OCI-LY7 (cell line): ENCODE data around the gene PNO1. TPM values are rescaled to one million over a fixed set of nuclear protein-coding genes. Genes with fewer than 3 reads are reported as not detected.
"Not testable (repeated sequence)": the region's sequence is repeated elsewhere in the genome, so short reads cannot be mapped to it uniquely, and the experiment has no call there.

Experiments used
- BruUV-seq: library from RNA; stranded (reverse); fragments of 400-500 nt; replicated peaks from 2 replicates; lab custom pipeline; 2021; lab: Mats Ljungman, UMichigan
- CTCF ChIA-PET: fragments of 300-600 bp; sonication (Branson Sonifier 250); formaldehyde crosslinking; loops from one replicate; lab custom pipeline; 2022; ENCODE audit warnings: antibody characterized with exemption; ENCODE audit not compliant: unreplicated experiment; lab: Charles Lee
- POLR2A ChIA-PET: fragments of 300-600 bp; sonication (Branson Sonifier 250); formaldehyde crosslinking; loops from one replicate; lab custom pipeline; 2022; ENCODE audit warnings: antibody characterized with exemption; lab: Charles Lee
- DNase-seq: peaks from one replicate; pipeline ENCODE4 v3.0.0-alpha.2; 2015; ENCODE audit warnings: low spot score
- H2AFZ ChIP-seq: fragments of 200-600 bp; sonication (generic), shearing (Covaris generic); 2 replicates; pipeline ENCODE4 v1.6.1; 2014; ENCODE audit warnings: mild to moderate bottlenecking, antibody characterized with exemption, low read length, moderate library complexity
- H3K27ac ChIP-seq: fragments of 200-600 bp; sonication (generic); 2 replicates; pipeline ENCODE4 v1.5.1; 2014; ENCODE audit warnings: mixed run types, low read depth, mild to moderate bottlenecking, moderate library complexity, low read length, inconsistent platforms; ENCODE audit not compliant: poor library complexity, severe bottlenecking
- H3K36me3 ChIP-seq: fragments of 200-600 bp; sonication (generic); 2 replicates; pipeline ENCODE4 v1.6.1; 2014; ENCODE audit warnings: mild to moderate bottlenecking, antibody characterized with exemption, low read length, moderate library complexity, mixed read lengths; ENCODE audit not compliant: insufficient read depth
- H3K4me1 ChIP-seq: fragments of 200-600 bp; sonication (generic); 2 replicates; pipeline ENCODE4 v1.5.1; 2014; ENCODE audit warnings: mild to moderate bottlenecking, low read length; ENCODE audit not compliant: insufficient read depth, poor library complexity, severe bottlenecking
- H3K4me2 ChIP-seq: fragments of 200-600 bp; sonication (generic); 2 replicates; pipeline ENCODE4 v1.6.1; 2014; ENCODE audit warnings: mild to moderate bottlenecking, low read length
- H3K4me3 ChIP-seq: fragments of 200-600 bp; sonication (generic); 2 replicates; pipeline ENCODE4 v1.5.1; 2014; ENCODE audit warnings: mild to moderate bottlenecking, low read depth, low read length; ENCODE audit not compliant: poor library complexity, severe bottlenecking
- H3K79me2 ChIP-seq: fragments of 200-600 bp; sonication (generic); 2 replicates; pipeline ENCODE4 v1.6.1; 2016; ENCODE audit warnings: low read depth, mild to moderate bottlenecking, low read length, moderate library complexity, mixed read lengths; ENCODE audit not compliant: insufficient read depth
- H3K9me2 ChIP-seq: fragments of 200-600 bp; sonication (generic); 2 replicates; pipeline ENCODE4 v1.6.1; 2016; ENCODE audit warnings: mild to moderate bottlenecking, low read length, mixed read lengths; ENCODE audit not compliant: insufficient read depth
- H3K9me3 ChIP-seq: fragments of 200-600 bp; sonication (generic); 2 replicates; pipeline ENCODE4 v1.6.1; 2014; ENCODE audit warnings: mild to moderate bottlenecking, mixed run types, low read length, mixed read lengths
- H4K20me1 ChIP-seq: fragments of 200-600 bp; sonication (generic); 2 replicates; pipeline ENCODE4 v1.6.1; 2014; ENCODE audit warnings: mild to moderate bottlenecking, antibody characterized with exemption, low read length, moderate library complexity, mixed read lengths; ENCODE audit not compliant: insufficient read depth
- EZH2phosphoT487 ChIP-seq: fragments of 200-600 bp; sonication (generic); IDR thresholded peaks from 2 replicates; pipeline ENCODE4 v1.6.1; 2018; ENCODE audit warnings: low read depth, borderline replicate concordance, mild to moderate bottlenecking, mixed run types, antibody characterized with exemption, low read length, moderate library complexity, mixed read lengths
- intact Hi-C: fragments of 100-400 bp; cut with micrococcal nuclease; formaldehyde crosslinking; loops from one replicate; pipeline ENCODE4 v1.10.0; 2022; ENCODE audit not compliant: unreplicated experiment
- total RNA-seq, 2 experiments: library from RNA; depleted of rRNA in 1 of 2; stranded (reverse); fragments of >200 nt in 1 of 2; shearing (Covaris generic) in 1 of 2; gene quantifications; 2 replicates each; pipeline ENCODE4 v1.2.3, GENCODE V29; 2014 to 2022
- TF ChIP-seq, protein P1 (sequence below): fragments of 200-600 bp; sonication (generic); conservative IDR thresholded peaks from 2 replicates; pipeline ENCODE4 v1.5.1; 2014; ENCODE audit warnings: mild to moderate bottlenecking, antibody characterized with exemption, low read length, moderate library complexity, mixed read lengths

PNO1 gene
- total RNA-seq, 2 experiments from 2014 or later = 18.6 to 22.5 TPM

GRCh38 chr2:68172990-68173700 is 15.5 kb downstream of the PNO1 start:
- intact Hi-C loops = no loop called here
- H4K20me1 ChIP-seq = no peaks in the 10 kb centered on the region; the same call in 1 of the 2 replicates
- H3K9me2 ChIP-seq = no peaks in the 10 kb centered on the region
- no peak overlapping the region for H3K27ac ChIP-seq
- no TSS peak for BruUV-seq
- no peak overlapping the region for H2AFZ ChIP-seq
- peaks cover 7% of the 10 kb centered on the region for H3K4me1 ChIP-seq
- no peak overlapping the region for H3K4me2 ChIP-seq
- ChIA-PET POLR2A (interaction anchor here (0.5 to 0.7 kb wide), 2 partner anchors 291 to 515 kb away, joined by 3 to 5 read pairs; no protein-coding TSS in a partner anchor), CTCF (no interaction called here)
- no peak overlapping the region for H3K4me3 ChIP-seq
- no peak for DNase-seq
- TF ChIP-seq EZH2phosphoT487 = no peak
- TF ChIP-seq, protein P1, sequence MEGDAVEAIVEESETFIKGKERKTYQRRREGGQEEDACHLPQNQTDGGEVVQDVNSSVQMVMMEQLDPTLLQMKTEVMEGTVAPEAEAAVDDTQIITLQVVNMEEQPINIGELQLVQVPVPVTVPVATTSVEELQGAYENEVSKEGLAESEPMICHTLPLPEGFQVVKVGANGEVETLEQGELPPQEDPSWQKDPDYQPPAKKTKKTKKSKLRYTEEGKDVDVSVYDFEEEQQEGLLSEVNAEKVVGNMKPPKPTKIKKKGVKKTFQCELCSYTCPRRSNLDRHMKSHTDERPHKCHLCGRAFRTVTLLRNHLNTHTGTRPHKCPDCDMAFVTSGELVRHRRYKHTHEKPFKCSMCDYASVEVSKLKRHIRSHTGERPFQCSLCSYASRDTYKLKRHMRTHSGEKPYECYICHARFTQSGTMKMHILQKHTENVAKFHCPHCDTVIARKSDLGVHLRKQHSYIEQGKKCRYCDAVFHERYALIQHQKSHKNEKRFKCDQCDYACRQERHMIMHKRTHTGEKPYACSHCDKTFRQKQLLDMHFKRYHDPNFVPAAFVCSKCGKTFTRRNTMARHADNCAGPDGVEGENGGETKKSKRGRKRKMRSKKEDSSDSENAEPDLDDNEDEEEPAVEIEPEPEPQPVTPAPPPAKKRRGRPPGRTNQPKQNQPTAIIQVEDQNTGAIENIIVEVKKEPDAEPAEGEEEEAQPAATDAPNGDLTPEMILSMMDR = no peak
- H3K9me3 ChIP-seq = no peaks in the 10 kb centered on the region
- H3K36me3 ChIP-seq = peaks cover 97% of the 10 kb centered on the region
- H3K79me2 ChIP-seq = no peaks in the 10 kb centered on the region

DNA sequence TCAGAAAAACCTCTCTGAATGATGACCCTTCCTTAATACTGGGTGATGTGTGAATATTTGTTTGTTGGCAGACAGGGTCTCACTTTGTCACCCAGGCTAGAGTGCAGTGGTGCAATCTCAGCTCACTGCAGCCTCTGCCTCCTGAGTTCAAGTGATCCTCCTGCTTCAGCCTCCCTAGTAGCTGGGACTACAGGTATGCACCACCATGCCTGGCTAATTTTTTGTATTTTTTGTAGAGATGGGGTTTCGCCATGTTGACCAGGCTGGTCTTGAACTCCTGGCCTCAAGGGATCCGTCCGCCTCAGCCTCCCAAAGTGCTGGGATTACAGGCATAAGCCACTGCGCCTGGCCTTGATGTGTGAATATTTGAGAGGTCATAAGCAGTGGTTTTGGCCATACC is 17.5 kb downstream of the PNO1 start:
- H3K4me3 ChIP-seq, H4K20me1 ChIP-seq, H3K4me1 ChIP-seq, BruUV-seq, H3K27ac ChIP-seq, H3K79me2 ChIP-seq, intact Hi-C loops, H3K9me3 ChIP-seq, DNase-seq, H2AFZ ChIP-seq, CTCF ChIA-PET, H3K4me2 ChIP-seq, H3K9me2 ChIP-seq: not testable (repeated sequence)
- POLR2A ChIA-PET = interaction anchor here (0.6 to 2.1 kb wide), 5 partner anchors 14 to 104 kb away, joined by 3 to 9 read pairs (median 4); no protein-coding TSS in a partner anchor
- peaks cover 99% of the 10 kb centered on the region for H3K36me3 ChIP-seq

DNA sequence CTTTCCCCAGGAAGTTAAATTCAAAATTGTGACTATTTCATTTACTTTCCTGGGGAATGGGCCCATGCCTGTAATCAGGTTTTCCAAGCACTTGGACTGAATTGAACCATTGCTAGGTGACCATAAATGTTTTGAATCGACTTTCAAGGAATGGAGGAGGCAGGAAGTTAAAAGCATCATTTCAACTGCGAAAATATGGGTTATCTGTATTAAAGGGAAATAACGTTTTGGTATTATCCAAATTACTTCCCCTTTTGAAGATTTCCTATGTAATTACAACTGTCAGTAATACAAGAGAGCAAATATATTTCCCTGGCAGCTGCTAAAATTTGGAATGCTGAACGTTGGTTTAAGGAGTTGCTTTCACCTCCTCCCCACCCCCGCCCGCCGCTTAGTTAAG is 19.0 kb downstream of the PNO1 start:
- TF ChIP-seq, protein P1 = no peak
- no peak for TF ChIP-seq EZH2phosphoT487
- DNase-seq = no peak
- H3K9me2 ChIP-seq = no peaks in the 10 kb centered on the region
- no peak overlapping the region for H3K4me3 ChIP-seq
- no peaks in the 10 kb centered on the region for H3K9me3 ChIP-seq
- no peaks in the 10 kb centered on the region; the same call in 1 of the 2 replicates for H3K79me2 ChIP-seq
- POLR2A ChIA-PET = interaction anchor here (1.7 to 2.1 kb wide), 2 partner anchors 12 to 40 kb away, joined by 8 to 9 read pairs; no protein-coding TSS in a partner anchor
- no peak overlapping the region for H2AFZ ChIP-seq
- H3K27ac ChIP-seq = no peak overlapping the region
- BruUV-seq = no TSS peak
- CTCF ChIA-PET = no interaction called here
- H3K4me2 ChIP-seq = no peak overlapping the region
- peaks cover 7% of the 10 kb centered on the region for H3K4me1 ChIP-seq
- H4K20me1 ChIP-seq = no peaks in the 10 kb centered on the region; the same call in 1 of the 2 replicates
- H3K36me3 ChIP-seq = peaks cover 98% of the 10 kb centered on the region
- intact Hi-C loops = no loop called here
